Right forelimb (tissue), 1 donor: ENCODE measurements around the gene CSN1S1.

ENCODE experiments used
- DNase-seq: peaks from one replicate; pipeline ENCODE4 v3.0.0-alpha.2; 2018

The CSN1S1 gene

GRCh38 chr4:69995526-69996016 is 64.7 kb downstream of the CSN1S1 start, which contains the start of gene STATH:
TSS of gene STATH (plus strand) at chr4:69995966. CDS start at chr4:69998438, 2,472 bp downstream.
- no peak for DNase-seq
